Subcutaneous adipose tissue (tissue), 4 donors: ENCODE results near the gene PIP5K1C. TPM values are rescaled to one million over a fixed set of nuclear protein-coding genes. Genes with fewer than 3 reads are reported as not detected.

Source experiments
- total RNA-seq, 4 donors: library from RNA; depleted of rRNA; stranded (reverse); fragments of >200 nt; gene quantifications; one replicate each; pipeline ENCODE4 v1.1.0, GENCODE V29; 2016
- TF ChIP-seq, protein P1 (sequence below): fragments of 450-650 bp; IDR thresholded peaks from one replicate; pipeline ENCODE4 v1.5.1; 2016; ENCODE audit warnings: low read depth, mild to moderate bottlenecking, control low read depth, antibody characterized with exemption, moderate library complexity

PIP5K1C gene
- total RNA-seq, 4 donors from 2014 or later, result 10.1 to 25.4 (median 13.7) TPM

DNA sequence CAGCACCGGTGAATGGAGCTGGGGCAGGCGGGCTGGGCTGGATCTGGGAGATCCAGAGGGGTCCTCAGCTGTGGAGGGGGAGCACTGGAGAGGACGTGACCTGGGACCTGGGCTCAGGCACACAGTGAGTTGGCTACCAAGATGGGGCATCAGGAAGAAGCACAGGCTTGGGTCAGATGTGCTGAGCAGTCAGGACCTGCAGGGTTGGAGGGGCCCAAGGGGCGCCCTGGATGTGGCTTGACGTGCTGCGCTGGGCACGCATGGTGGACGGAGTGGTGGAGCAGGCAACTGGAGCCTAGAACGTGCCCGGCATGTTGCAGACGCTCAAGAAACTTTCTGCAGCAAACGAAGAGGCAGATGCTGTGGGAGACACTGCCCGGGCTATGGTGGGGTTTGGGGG is 20.7 kb downstream of the PIP5K1C start:
- TF ChIP-seq, protein P1, sequence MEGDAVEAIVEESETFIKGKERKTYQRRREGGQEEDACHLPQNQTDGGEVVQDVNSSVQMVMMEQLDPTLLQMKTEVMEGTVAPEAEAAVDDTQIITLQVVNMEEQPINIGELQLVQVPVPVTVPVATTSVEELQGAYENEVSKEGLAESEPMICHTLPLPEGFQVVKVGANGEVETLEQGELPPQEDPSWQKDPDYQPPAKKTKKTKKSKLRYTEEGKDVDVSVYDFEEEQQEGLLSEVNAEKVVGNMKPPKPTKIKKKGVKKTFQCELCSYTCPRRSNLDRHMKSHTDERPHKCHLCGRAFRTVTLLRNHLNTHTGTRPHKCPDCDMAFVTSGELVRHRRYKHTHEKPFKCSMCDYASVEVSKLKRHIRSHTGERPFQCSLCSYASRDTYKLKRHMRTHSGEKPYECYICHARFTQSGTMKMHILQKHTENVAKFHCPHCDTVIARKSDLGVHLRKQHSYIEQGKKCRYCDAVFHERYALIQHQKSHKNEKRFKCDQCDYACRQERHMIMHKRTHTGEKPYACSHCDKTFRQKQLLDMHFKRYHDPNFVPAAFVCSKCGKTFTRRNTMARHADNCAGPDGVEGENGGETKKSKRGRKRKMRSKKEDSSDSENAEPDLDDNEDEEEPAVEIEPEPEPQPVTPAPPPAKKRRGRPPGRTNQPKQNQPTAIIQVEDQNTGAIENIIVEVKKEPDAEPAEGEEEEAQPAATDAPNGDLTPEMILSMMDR, result no peak

GRCh38 chr19:3679138-3679537 is 21.1 kb downstream of the PIP5K1C start:
- TF ChIP-seq, protein P1, result no peak

- TF ChIP-seq, protein P1, result no peak
These were observed 22.1 kb downstream of the PIP5K1C start for GRCh38 chr19:3678188-3678587.

DNA sequence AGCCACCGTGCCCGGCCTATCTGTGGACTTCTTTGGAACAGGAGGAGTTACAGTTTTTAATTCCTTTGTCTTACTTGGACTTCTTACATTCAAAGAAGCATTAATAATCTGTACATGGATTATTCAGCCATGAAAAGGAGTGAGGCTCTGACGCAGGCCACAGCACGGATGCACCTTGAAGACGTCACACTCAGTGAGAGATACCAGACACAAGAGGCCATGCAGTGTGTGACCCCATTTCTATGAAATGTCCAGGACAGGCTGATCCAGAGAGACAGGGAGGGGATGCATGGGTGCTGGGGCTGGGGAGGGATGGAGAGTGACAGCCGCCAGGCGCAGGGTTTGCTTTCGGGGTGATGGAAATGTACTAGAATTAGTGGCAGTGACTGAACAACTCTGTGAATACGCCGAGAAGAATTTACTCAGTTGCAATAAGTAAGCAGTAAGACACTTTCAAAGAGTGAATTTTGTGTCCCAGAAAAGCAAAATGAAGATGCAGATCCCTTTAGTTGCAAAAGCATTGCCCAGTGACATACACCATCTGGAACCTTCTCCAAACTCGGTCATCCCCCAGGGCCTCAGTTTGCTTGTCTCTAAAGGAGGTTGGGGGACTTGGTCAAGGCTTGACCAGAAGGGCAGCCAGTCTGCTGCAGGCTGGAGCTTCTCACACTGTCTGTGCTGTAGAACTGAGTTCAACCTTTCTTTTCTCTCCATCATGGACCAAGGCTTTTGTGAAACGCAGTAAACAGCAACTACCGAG is 25.3 kb downstream of the PIP5K1C start:
- TF ChIP-seq, protein P1, result no peak

- TF ChIP-seq, protein P1, result no peak
These were observed 26.5 kb downstream of the PIP5K1C start for GRCh38 chr19:3673506-3674439.

GRCh38 chr19:3672993-3673392 is 27.3 kb downstream of the PIP5K1C start:
- TF ChIP-seq, protein P1, result no peak

- TF ChIP-seq, protein P1, result no peak
These were observed 27.7 kb downstream of the PIP5K1C start for GRCh38 chr19:3672575-3672948.
